ENCODE measurements around the gene GLT1D1. TPM values are rescaled to one million over a fixed set of nuclear protein-coding genes. Genes with fewer than 3 reads are reported as not detected.
"Not testable (repeated sequence)": the region's sequence is repeated elsewhere in the genome, so short reads cannot be mapped to it uniquely, and the experiment has no call there.

Gene GLT1D1
- total RNA-seq, 2 experiments from 2014 or later, result 0.19 to 0.22 TPM

- Mint-ChIP-seq H3K9me3 (no peaks in the 10 kb centered on the region), H3K4me3 (no peak overlapping the region), H3K36me3 (ENCODE audit: low read depth) (no peaks in the 10 kb centered on the region), H3K27ac (no peak overlapping the region), H3K27me3 (peaks cover 14% of the 10 kb centered on the region), H3K4me1 (ENCODE audit: low read depth) (no peaks in the 10 kb centered on the region)
- ChIA-PET POLR2A (no interaction called here), CTCF (no interaction called here)
- Histone ChIP-seq H3K4me1 (ENCODE audit: insufficient read depth, low read length) (no peaks in the 10 kb centered on the region), H3K27ac (ENCODE audit: low read depth in 1 of 2, low read length in 2 of 2) (no peak overlapping the region), H3K36me3 (ENCODE audit: insufficient read depth, low read length) (no peaks in the 10 kb centered on the region), H3K9me3 (ENCODE audit: control insufficient read depth in 1 of 2, insufficient read depth in 1 of 2, low read length in 2 of 2) (peaks cover 0 to 6% of the 10 kb centered on the region in 2 experiments), H3K4me3 (ENCODE audit: low read length) (no peak overlapping the region), H3K27me3 (ENCODE audit: control insufficient read depth in 1 of 2, insufficient read depth in 2 of 2, low read length in 2 of 2) (no peaks in the 10 kb centered on the region)
- intact Hi-C loops (cut with DNase I, micrococcal nuclease), result no loop called here
- DNase-seq, result no peak
- TF ChIP-seq CTCF (IDR thresholded peaks at IDR 0.05), result no peak
- no peak for ATAC-seq (ENCODE audit: poor library complexity)
Observed at GRCh38 chr12:128843538-128843937, 9.7 kb upstream of the GLT1D1 start.

GRCh38 chr12:128844031-128844635, 9.1 kb upstream of the GLT1D1 start:
- Mint-ChIP-seq H3K9me3 (no peaks in the 10 kb centered on the region), H3K27ac (no peak overlapping the region), H3K4me3 (no peak overlapping the region), H3K27me3 (peaks cover 10% of the 10 kb centered on the region), H3K36me3 (ENCODE audit: low read depth) (no peaks in the 10 kb centered on the region), H3K4me1 (ENCODE audit: low read depth) (no peaks in the 10 kb centered on the region)
- intact Hi-C loops (cut with DNase I, micrococcal nuclease), result no loop called here
- no peak for TF ChIP-seq CTCF (IDR thresholded peaks at IDR 0.05)
- CTCF ChIA-PET, result no interaction called here
- Histone ChIP-seq H3K27me3 (ENCODE audit: control insufficient read depth in 1 of 2, insufficient read depth in 2 of 2, low read length in 2 of 2) (no peaks in the 10 kb centered on the region), H3K9me3 (ENCODE audit: control insufficient read depth in 1 of 2, insufficient read depth in 1 of 2, low read length in 2 of 2) (peaks cover 0 to 6% of the 10 kb centered on the region in 2 experiments), H3K27ac (ENCODE audit: low read depth in 1 of 2, low read length in 2 of 2) (no peak overlapping the region), H3K36me3 (ENCODE audit: insufficient read depth, low read length) (no peaks in the 10 kb centered on the region), H3K4me1 (ENCODE audit: insufficient read depth, low read length) (no peaks in the 10 kb centered on the region), H3K4me3 (ENCODE audit: low read length) (no peak overlapping the region)
- DNase-seq (peak in 3 of 14 experiments; percentile 21 to 66 (median 57)), ATAC-seq (ENCODE audit: poor library complexity) (no peak)
- POLR2A ChIA-PET, result no interaction called here

- H3K9me3 ChIP-seq (ENCODE audit: control insufficient read depth in 1 of 2, insufficient read depth in 1 of 2, low read length in 2 of 2); CTCF ChIA-PET; H3K4me3 ChIP-seq (ENCODE audit: low read length); H3K4me1 Mint-ChIP-seq (ENCODE audit: low read depth); DNase-seq; ATAC-seq (ENCODE audit: poor library complexity); H3K27ac ChIP-seq (ENCODE audit: low read depth in 1 of 2, low read length in 2 of 2); H3K4me1 ChIP-seq (ENCODE audit: insufficient read depth, low read length); POLR2A ChIA-PET; H3K27ac Mint-ChIP-seq; H3K27me3 ChIP-seq (ENCODE audit: control insufficient read depth in 1 of 2, insufficient read depth in 2 of 2, low read length in 2 of 2); H3K36me3 ChIP-seq (ENCODE audit: insufficient read depth, low read length); H3K4me3 Mint-ChIP-seq; H3K36me3 Mint-ChIP-seq (ENCODE audit: low read depth); H3K9me3 Mint-ChIP-seq; intact Hi-C loops (cut with DNase I, micrococcal nuclease): not testable (repeated sequence)
- peaks cover 21% of the 10 kb centered on the region for H3K27me3 Mint-ChIP-seq
Observed at GRCh38 chr12:128846671-128847070, 6.6 kb upstream of the GLT1D1 start.

GRCh38 chr12:128848371-128848770, 4.9 kb upstream of the GLT1D1 start:
- no peaks in the 10 kb centered on the region for H3K4me1 Mint-ChIP-seq (ENCODE audit: low read depth)
- no peak for TF ChIP-seq CTCF (IDR thresholded peaks at IDR 0.05)
- no peaks in the 10 kb centered on the region for H3K36me3 ChIP-seq (ENCODE audit: insufficient read depth, low read length)
- ChIA-PET POLR2A (no interaction called here), CTCF (no interaction called here)
- no peak overlapping the region for H3K4me3 Mint-ChIP-seq
- peaks cover 7 to 13% of the 10 kb centered on the region in 2 experiments for H3K27me3 ChIP-seq (ENCODE audit: control insufficient read depth in 1 of 2, insufficient read depth in 2 of 2, low read length in 2 of 2)
- H3K36me3 Mint-ChIP-seq (ENCODE audit: low read depth), result no peaks in the 10 kb centered on the region
- peaks cover 32% of the 10 kb centered on the region for H3K27me3 Mint-ChIP-seq
- H3K4me1 ChIP-seq (ENCODE audit: insufficient read depth, low read length), result no peaks in the 10 kb centered on the region
- no peak overlapping the region for H3K27ac Mint-ChIP-seq
- DNase-seq, result no peak
- no peaks in the 10 kb centered on the region for H3K9me3 Mint-ChIP-seq
- no peak overlapping the region for H3K27ac ChIP-seq (ENCODE audit: low read depth in 1 of 2, low read length in 2 of 2)
- intact Hi-C loops (cut with DNase I, micrococcal nuclease), result no loop called here
- peaks cover 0 to 10% of the 10 kb centered on the region in 2 experiments for H3K9me3 ChIP-seq (ENCODE audit: control insufficient read depth in 1 of 2, insufficient read depth in 1 of 2, low read length in 2 of 2)
- ATAC-seq (ENCODE audit: poor library complexity), result no peak
- H3K4me3 ChIP-seq (ENCODE audit: low read length), result no peak overlapping the region

GRCh38 chr12:128849806-128850205, 3.5 kb upstream of the GLT1D1 start:
- H3K27me3 ChIP-seq (ENCODE audit: control insufficient read depth in 1 of 2, insufficient read depth in 2 of 2, low read length in 2 of 2), result peaks cover 11 to 22% of the 10 kb centered on the region in 2 experiments
- H3K36me3 ChIP-seq (ENCODE audit: insufficient read depth, low read length); H3K4me1 Mint-ChIP-seq (ENCODE audit: low read depth); H3K4me3 Mint-ChIP-seq; H3K27ac Mint-ChIP-seq; CTCF ChIA-PET; ATAC-seq (ENCODE audit: poor library complexity); H3K36me3 Mint-ChIP-seq (ENCODE audit: low read depth); intact Hi-C loops (cut with DNase I, micrococcal nuclease); DNase-seq; H3K27ac ChIP-seq (ENCODE audit: low read depth in 1 of 2, low read length in 2 of 2); H3K9me3 Mint-ChIP-seq; POLR2A ChIA-PET; H3K4me1 ChIP-seq (ENCODE audit: insufficient read depth, low read length); H3K4me3 ChIP-seq (ENCODE audit: low read length): not testable (repeated sequence)
- peaks cover 36% of the 10 kb centered on the region for H3K27me3 Mint-ChIP-seq
- peaks cover 0 to 14% of the 10 kb centered on the region in 2 experiments for H3K9me3 ChIP-seq (ENCODE audit: control insufficient read depth in 1 of 2, insufficient read depth in 1 of 2, low read length in 2 of 2)

Data from CD4-positive, alpha-beta T cell (primary cell).